Spleen (tissue), 11 donors: ENCODE data around the gene SLC44A1. TPM values are rescaled to one million over a fixed set of nuclear protein-coding genes. Genes with fewer than 3 reads are reported as not detected.

Experiments used
- DNase-seq: peaks from one replicate; pipeline ENCODE4 v3.0.0-alpha.2; 2020
- H3K27ac ChIP-seq, 8 donors: fragments of 200-600 bp; sonication (generic) in 7 of 8; 1 replicate in 4 of 8; 2 replicates in 4 of 8; pipeline versions ENCODE4 v1.5.0 to v1.8.0; 2016 to 2021; ENCODE audit warnings: inconsistent platforms in 4 of 8, mild to moderate bottlenecking in 4 of 8, moderate library complexity in 1 of 8
- H3K27me3 ChIP-seq, 7 donors: fragments of 200-600 bp; sonication (generic) in 6 of 7; replicated peaks in 1 of 7; 1 replicate in 4 of 7; 2 replicates in 3 of 7; pipeline versions ENCODE4 v1.5.0 to v1.8.0; 2016 to 2021; ENCODE audit warnings: inconsistent platforms in 3 of 7, mild to moderate bottlenecking in 1 of 7
- H3K36me3 ChIP-seq, 6 donors: fragments of 200-600 bp; sonication (generic) in 5 of 6; 1 replicate in 4 of 6; 2 replicates in 2 of 6; pipeline versions ENCODE4 v1.5.0 to v1.8.0; 2016 to 2021; ENCODE audit warnings: inconsistent platforms in 2 of 6
- H3K4me1 ChIP-seq, 6 donors: fragments of 200-600 bp; sonication (generic) in 5 of 6; 1 replicate in 3 of 6; 2 replicates in 3 of 6; pipeline versions ENCODE4 v1.5.0 to v1.8.0; 2016 to 2021; ENCODE audit warnings: inconsistent platforms in 3 of 6
- H3K4me3 ChIP-seq, 8 donors: fragments of 200-600 bp; sonication (generic) in 7 of 8; 1 replicate in 4 of 8; 2 replicates in 4 of 8; pipeline versions ENCODE4 v1.5.0 to v1.8.0; 2016 to 2021; ENCODE audit warnings: inconsistent platforms in 4 of 8, mild to moderate bottlenecking in 4 of 8, moderate library complexity in 2 of 8
- H3K9me3 ChIP-seq, 8 donors: fragments of 200-600 bp; sonication (generic) in 7 of 8; 1 replicate in 4 of 8; 2 replicates in 4 of 8; pipeline versions ENCODE4 v1.5.0 to v1.8.0; 2016 to 2021; ENCODE audit warnings: inconsistent platforms in 4 of 8
- POLR2A ChIP-seq, 3 donors: fragments of 450-650 bp; IDR thresholded peaks; one replicate each; pipeline ENCODE4 v1.5.1; 2017; ENCODE audit warnings: antibody characterized with exemption in 3 of 3, mild to moderate bottlenecking in 1 of 3
- POLR2AphosphoS5 ChIP-seq, 3 donors: sonication (generic); formaldehyde crosslinking; IDR thresholded peaks; one replicate each; pipeline ENCODE4 v1.5.1; 2017; ENCODE audit warnings: antibody characterized with exemption in 3 of 3
- WGBS, 5 donors: extraction: QIAGEN DNeasy Blood & Tissue Kit in 3 of 5; methylation state at CpG; one replicate each; pipeline versions ENCODE4 v1.1.5 to v1.1.7; 2013 to 2018; 5-methylcytosine and 5-hydroxymethylcytosine counted together
- intact Hi-C: fragments of 100-400 bp; cut with DNase I; formaldehyde crosslinking; loops from one replicate; pipeline ENCODE4 v1.15.0; 2023; ENCODE audit warnings: low total_unique reads
- polyA plus RNA-seq, 3 donors: library from polyadenylated mRNA; stranded (reverse); fragments of 200-250 nt; gene quantifications; one replicate each; pipeline ENCODE4 v1.2.1, GENCODE V29; 2013
- total RNA-seq, 7 donors: library from RNA; depleted of rRNA in 3 of 7; stranded (reverse); fragments of >200 nt in 3 of 7; fragmentation: NEBNext Ultra II Directional in 4 of 7; extraction: Animal tissue kit (Norgen Biotek cat#: 25700) in 4 of 7; gene quantifications; one replicate each; pipeline versions ENCODE4 v1.1.0 to v1.2.1, GENCODE V29; 2016 to 2021
- TF ChIP-seq, protein P1 (sequence below), 11 experiments: fragments of 200-600 bp in 7 of 11; fragments of 450-650 bp in 4 of 11; sonication (generic) in 4 of 11; IDR thresholded peaks in 8 of 11; conservative IDR thresholded peaks in 3 of 11; 1 replicate in 7 of 11; 2 replicates in 4 of 11; pipeline versions ENCODE4 v1.4.0 to v1.8.0; 2016 to 2021; ENCODE audit warnings: antibody characterized with exemption in 11 of 11, inconsistent platforms in 4 of 11, mild to moderate bottlenecking in 1 of 11
- donor health status: healthy with polysubstance abuse.
- donor health status: DM: no; HTN: no; CAD: no; lungs with moderate emphysema.
- donor health status: DM: no; HTN: no; CAD: no.
- donor health status: Bipolar disorder and iron deficiency.
- donor health status: healthy.
- donor health status: DM: no; HTN: no; CAD: no.
- donor health status: DM: yes; HTN: yes; CAD: no.

The SLC44A1 gene
- total and polyA plus RNA-seq, 10 donors, result 3.1 to 27.5 (median 21.9) TPM

DNA sequence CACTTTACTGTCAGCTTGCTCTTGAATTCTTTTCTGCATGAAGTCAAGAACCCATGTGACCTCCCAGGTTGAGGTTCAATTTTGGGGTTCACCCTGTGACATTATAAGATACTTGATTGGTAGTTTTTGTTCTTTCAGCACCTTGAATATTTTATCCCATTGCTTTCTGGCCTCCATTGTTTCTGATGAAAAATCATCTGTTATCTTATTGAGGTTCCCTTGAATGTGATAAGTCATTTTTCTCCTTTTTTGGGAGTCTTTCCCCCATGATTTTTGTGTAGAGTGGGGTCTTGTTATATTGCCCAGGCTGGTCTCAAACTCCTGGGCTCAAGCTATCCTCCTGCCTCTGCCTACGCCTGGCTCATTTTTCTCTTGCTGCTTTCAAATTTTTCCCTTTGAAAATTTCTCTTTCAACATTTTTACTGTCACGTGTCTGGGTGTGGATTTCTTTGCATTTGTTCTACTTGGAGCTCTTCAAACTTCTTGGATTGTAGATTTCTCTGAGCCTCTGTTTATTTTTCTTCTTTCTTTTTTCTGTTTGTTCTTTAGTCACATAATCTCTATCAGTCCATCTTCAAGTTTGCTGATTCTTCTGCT is 20.8 kb upstream of the SLC44A1 start:
- intact Hi-C loops, result no loop called here
- DNase-seq, result no peak
- H3K9me3 ChIP-seq, result peaks cover 0 to 34% (median 31%) of the 10 kb centered on the region in 8 donors
- no peak overlapping the region for H3K4me3 ChIP-seq
- TF ChIP-seq POLR2AphosphoS5 (IDR thresholded peaks at IDR 0.05) (no peak), POLR2A (IDR thresholded peaks at IDR 0.05) (no peak)
- TF ChIP-seq, protein P1, sequence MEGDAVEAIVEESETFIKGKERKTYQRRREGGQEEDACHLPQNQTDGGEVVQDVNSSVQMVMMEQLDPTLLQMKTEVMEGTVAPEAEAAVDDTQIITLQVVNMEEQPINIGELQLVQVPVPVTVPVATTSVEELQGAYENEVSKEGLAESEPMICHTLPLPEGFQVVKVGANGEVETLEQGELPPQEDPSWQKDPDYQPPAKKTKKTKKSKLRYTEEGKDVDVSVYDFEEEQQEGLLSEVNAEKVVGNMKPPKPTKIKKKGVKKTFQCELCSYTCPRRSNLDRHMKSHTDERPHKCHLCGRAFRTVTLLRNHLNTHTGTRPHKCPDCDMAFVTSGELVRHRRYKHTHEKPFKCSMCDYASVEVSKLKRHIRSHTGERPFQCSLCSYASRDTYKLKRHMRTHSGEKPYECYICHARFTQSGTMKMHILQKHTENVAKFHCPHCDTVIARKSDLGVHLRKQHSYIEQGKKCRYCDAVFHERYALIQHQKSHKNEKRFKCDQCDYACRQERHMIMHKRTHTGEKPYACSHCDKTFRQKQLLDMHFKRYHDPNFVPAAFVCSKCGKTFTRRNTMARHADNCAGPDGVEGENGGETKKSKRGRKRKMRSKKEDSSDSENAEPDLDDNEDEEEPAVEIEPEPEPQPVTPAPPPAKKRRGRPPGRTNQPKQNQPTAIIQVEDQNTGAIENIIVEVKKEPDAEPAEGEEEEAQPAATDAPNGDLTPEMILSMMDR (IDR thresholded peaks at IDR 0.05 in 8 of 11, conservative IDR thresholded peaks at IDR 0.05 in 3 of 11), result no peak
- H3K36me3 ChIP-seq, result no peaks in the 10 kb centered on the region
- WGBS, 5 donors, result 86 to 93% (median 90%) methylated on average over 2 of the region's 2 CpGs
- no peaks in the 10 kb centered on the region for H3K27me3 ChIP-seq
- H3K4me1 ChIP-seq, result no peaks in the 10 kb centered on the region
- H3K27ac ChIP-seq, result no peak overlapping the region

DNA sequence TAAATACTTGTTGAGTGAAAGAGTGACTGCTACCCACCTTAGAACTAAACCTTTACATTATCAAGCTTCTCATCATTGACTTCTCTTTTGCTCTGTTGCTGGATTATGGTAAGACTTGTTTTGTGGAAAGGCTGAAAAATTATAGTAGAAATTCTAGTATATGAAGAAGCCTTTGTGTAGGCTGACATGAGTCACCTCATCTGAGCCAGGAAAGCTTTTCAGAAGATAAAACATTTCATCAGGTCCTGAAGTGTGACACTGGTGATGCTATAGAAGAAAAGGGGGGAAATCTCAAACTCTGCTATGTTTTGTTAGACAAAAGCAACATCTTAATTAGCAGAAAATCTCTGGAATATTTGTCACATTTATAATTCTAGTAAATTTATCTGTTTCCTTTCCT is 18.4 kb upstream of the SLC44A1 start:
- Histone ChIP-seq H3K36me3 (no peaks in the 10 kb centered on the region), H3K27ac (no peak overlapping the region), H3K9me3 (peaks cover 0 to 34% (median 31%) of the 10 kb centered on the region in 8 donors), H3K4me3 (no peak overlapping the region), H3K4me1 (no peaks in the 10 kb centered on the region), H3K27me3 (no peaks in the 10 kb centered on the region)
- TF ChIP-seq, protein P1 (IDR thresholded peaks at IDR 0.05 in 8 of 11, conservative IDR thresholded peaks at IDR 0.05 in 3 of 11), result no peak
- TF ChIP-seq POLR2AphosphoS5 (IDR thresholded peaks at IDR 0.05) (no peak), POLR2A (IDR thresholded peaks at IDR 0.05) (no peak)
- DNase-seq, result no peak
- intact Hi-C loops, result no loop called here

DNA sequence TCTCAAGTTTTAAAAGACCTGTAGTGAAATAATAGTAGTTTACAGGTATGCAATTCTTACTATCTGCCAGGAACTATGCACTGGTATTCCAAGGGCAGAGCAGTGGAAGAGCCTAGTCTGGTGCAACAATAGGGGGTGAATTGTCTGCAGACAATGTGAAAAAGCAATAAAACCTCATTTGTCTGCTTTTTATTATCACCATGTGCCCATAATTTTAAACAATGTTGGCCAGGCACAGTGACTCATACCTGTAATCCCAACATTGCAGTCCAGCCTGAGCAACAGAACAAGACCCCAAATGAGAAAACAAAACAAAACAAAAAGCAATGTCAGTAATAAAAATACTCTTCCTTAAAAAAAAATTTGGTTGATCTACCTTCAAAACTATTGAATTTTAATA is 12.2 kb upstream of the SLC44A1 start:
- TF ChIP-seq POLR2A (IDR thresholded peaks at IDR 0.05) (no peak), POLR2AphosphoS5 (IDR thresholded peaks at IDR 0.05) (no peak)
- TF ChIP-seq, protein P1 (IDR thresholded peaks at IDR 0.05 in 8 of 11, conservative IDR thresholded peaks at IDR 0.05 in 3 of 11), result no peak
- intact Hi-C loops, result no loop called here
- Histone ChIP-seq H3K4me3 (no peak overlapping the region), H3K9me3 (no peaks in the 10 kb centered on the region), H3K27me3 (no peaks in the 10 kb centered on the region), H3K36me3 (no peaks in the 10 kb centered on the region), H3K27ac (no peak overlapping the region), H3K4me1 (no peaks in the 10 kb centered on the region)
- DNase-seq, result no peak

DNA sequence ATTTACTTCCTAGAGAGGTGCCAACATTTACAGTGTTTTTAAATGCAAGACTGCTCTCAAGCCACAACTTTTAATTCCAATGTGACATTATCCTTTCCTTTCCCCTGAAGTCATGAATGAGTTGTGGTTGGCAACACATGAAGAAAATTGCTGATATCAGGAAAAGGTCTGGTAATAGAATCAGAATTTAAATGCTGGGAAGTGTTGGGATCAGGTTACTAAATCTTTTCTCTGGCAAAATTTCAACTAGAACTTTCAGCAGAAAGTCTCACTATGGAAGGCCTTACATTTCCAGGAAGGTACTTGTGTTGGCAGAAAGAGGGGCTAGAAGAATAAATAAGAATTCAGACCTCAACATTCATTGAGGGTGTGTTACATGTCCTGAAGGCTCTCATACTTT is 10.6 kb upstream of the SLC44A1 start:
- no peak overlapping the region for H3K4me3 ChIP-seq
- H3K27me3 ChIP-seq, result no peaks in the 10 kb centered on the region
- no peak overlapping the region for H3K27ac ChIP-seq
- H3K9me3 ChIP-seq, result no peaks in the 10 kb centered on the region
- TF ChIP-seq, protein P1 (IDR thresholded peaks at IDR 0.05 in 8 of 11, conservative IDR thresholded peaks at IDR 0.05 in 3 of 11), result no peak
- TF ChIP-seq POLR2AphosphoS5 (IDR thresholded peaks at IDR 0.05), result no peak
- no peak for TF ChIP-seq POLR2A (IDR thresholded peaks at IDR 0.05)
- intact Hi-C loops, result no loop called here
- no peaks in the 10 kb centered on the region for H3K4me1 ChIP-seq
- H3K36me3 ChIP-seq, result no peaks in the 10 kb centered on the region
- no peak for DNase-seq
